CD4-positive, alpha-beta T cell treated with Interferon alpha-2 for 1 hour (primary cell): ENCODE measurements around the gene DSTN.
A peak's percentile ranks its signal among the peaks of the same experiment; 100 is the strongest.

Experiments used
- DNase-seq, 2 donors: peaks; one replicate each; pipeline ENCODE4 v3.0.0-alpha.2; 2020 to 2022

DSTN gene

GRCh38 chr20:17569616-17570346 is at the start of gene DSTN:
DSTN (plus strand) TSS chr20:17570075; CDS start chr20:17570209, 134 bp downstream.
- DNase-seq = peak; percentile 86 to 89

DNA sequence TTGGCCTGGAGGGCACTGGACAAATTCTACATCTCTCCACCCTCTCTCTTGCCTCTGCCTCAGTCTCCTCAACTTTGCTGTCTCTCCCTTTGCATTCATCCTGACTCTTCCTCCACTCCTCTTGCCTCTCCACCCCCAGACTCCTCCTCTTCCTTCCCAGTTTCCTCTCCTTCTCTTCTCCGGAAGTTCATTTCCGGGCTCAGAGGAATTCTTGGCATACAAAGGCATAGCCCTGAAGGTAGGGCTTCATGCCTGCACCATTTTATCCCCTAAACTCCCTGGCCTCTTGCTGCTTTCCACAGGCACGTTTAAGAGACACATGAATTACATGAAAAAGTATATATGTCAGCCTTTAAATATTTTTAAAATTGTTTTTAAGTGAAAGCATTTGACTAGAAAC is 49.3 kb upstream of the DSTN start:
- DNase-seq = no peak

DNA sequence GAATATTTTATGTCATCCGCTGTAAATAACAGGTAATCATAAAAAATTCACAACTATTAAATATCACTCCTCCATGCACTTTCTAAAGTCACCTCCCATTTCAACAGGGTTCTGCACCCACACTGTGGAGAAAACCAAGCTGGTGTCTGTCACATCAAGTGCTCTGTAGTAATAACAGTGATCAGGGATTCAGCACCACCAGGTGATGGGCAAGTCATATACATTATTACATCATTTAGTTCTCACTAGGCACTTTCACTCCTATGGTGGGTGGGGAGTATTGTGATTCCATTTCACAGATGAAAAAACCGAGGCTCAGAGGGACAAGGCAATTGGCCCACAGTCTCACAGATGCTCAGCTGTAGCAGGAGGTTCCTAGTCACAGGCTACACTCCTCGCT is 47.3 kb upstream of the DSTN start:
- DNase-seq = no peak

- no peak for DNase-seq
Measured at GRCh38 chr20:17523326-17523725, 46.5 kb upstream of the DSTN start.

DNA sequence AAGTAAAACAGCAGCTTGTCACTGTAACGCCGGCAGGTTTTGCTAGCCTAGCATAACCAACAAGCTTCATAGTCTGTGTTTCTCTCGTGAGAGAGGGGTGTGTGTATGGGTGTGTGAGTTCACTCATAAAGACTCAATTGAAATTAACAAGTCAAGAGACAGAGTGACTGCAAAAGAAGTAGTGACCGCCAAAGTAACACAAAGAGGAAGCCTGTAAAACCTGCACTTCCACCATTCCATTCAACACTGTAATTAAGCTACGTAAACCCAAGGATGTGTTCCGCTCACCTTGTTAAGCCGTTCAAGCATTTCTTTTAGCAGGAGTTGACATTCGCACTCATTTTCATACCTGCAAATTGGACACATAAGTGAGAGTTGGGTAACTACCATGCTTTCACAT is 45.3 kb upstream of the DSTN start:
- no peak for DNase-seq

- DNase-seq = no peak
Measured at GRCh38 chr20:17525132-17525531, 44.7 kb upstream of the DSTN start.

- DNase-seq = peak in 1 of 2 donors; percentile 48
Measured at GRCh38 chr20:17525650-17526049, 44.2 kb upstream of the DSTN start.

DNA sequence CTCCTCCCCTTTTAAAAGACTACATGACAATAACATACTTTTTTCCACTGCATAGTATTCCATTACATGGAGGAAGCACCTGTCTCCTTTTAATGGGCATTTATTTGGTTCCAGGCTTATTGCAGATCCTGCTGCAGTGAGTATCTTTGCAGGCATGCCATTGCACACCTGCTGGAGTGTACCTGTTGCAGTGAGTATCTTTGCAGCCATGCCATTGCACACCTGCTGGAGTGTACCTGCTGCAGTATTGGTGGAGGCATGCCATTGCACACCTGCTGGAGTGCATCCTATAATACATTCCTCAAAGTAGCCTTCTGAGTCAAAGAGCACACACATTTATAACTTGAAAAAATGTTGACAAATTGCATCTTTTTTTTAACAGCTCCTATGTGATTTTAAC is 40.3 kb upstream of the DSTN start:
- DNase-seq = no peak

DNA sequence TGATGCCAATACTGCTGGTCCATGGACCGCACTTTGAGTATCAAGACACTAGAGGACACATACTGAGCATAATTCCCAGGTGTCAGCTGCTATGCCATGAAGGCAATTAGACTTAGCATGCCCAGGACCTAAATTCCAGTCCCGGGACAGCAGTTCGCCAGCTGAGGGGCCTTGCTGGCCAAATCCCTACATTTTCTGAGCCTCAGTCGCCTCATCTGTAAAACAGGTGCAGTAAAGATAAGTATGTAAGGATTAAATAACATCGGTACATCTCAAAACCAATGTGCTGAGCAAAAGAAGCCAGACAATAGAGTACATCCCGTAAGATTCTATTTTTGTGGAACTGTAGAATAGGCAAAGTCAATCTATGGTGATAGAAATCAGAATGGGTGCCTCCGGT is 39.7 kb upstream of the DSTN start:
- no peak for DNase-seq

GRCh38 chr20:17530716-17531664 is 38.9 kb upstream of the DSTN start, which contains the start of gene BFSP1:
BFSP1 (minus strand) TSS chr20:17531379; CDS start chr20:17531329, 50 bp downstream.
- DNase-seq = peak; percentile 25 to 46

DNA sequence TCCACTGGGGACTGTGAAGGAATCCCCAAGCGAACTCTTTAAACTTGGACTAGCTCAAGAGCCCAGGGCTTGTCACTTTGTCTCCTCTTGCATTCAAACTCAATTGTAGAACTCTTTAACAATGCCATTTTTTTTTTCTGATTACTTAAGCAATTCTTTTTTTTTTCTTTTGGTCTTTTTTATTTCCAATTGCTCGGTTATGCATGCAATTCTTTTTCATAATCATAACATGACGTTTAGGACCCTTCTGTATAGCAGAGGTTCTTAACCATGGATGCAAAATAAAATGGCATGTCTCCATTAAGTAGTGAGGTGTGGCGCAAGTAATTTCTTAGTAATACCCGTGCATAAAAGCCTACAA is 38.2 kb upstream of the DSTN start:
- no peak for DNase-seq

- DNase-seq = peak in 1 of 2 donors; percentile 34
Measured at GRCh38 chr20:17533396-17533795, 36.5 kb upstream of the DSTN start.

DNA sequence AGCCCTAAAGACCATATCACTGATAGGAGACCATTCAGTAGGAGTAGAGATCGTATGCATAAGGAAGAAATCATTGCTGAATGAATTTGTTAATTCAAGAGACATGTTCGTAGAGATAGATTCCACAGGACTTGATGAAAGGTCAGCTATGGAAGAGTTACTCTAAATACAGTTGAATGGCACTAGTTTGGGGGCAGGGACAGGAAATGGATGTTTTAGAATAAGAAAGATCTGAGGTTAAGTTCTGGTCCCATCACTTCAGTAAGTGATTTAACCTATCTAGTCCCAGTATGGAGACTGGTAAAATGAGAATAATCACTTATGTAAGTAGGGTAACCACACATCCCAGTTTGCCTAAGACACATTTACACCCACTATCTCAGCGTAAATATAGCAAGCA is 35.8 kb upstream of the DSTN start:
- DNase-seq = no peak

GRCh38 chr20:17536944-17537444 is 32.9 kb upstream of the DSTN start:
- peak; percentile 67 to 81 for DNase-seq

- DNase-seq = no peak
Measured at GRCh38 chr20:17537959-17538358, 31.9 kb upstream of the DSTN start.

DNA sequence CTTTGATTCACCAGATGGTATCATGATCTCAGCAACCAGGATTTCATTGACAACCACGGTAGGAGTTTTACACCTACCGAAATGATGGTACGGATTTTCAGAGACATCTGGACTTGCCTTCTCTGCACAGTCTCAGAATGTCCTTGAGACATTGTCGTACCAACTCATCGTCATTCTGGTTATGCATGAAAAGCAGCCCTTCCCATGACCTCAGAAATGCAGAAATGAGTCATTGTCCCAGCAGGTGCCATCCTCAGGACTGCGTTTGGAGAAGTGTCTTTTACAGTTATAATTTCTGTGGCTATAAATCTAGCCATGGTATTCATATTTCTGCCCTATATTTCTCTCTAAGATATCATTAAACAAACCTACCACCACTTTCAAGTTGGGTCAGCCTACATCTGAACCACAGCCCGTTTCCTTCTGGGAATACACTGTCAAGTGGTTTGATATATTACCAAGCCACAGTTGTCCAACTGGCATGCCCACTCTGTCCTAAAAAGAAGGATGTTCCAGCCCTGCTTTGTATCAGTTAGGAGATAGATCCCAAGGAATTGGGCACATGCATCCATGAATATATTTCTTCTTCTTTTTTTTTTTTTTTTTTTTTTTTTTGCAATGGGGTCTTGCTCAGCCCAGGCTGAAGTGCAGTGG is 31.2 kb upstream of the DSTN start:
- DNase-seq = no peak

GRCh38 chr20:17541596-17541995 is 28.3 kb upstream of the DSTN start:
- no peak for DNase-seq

- DNase-seq = no peak
Measured at GRCh38 chr20:17541996-17542395, 27.9 kb upstream of the DSTN start.

- DNase-seq = no peak
Measured at GRCh38 chr20:17542481-17542880, 27.4 kb upstream of the DSTN start.

DNA sequence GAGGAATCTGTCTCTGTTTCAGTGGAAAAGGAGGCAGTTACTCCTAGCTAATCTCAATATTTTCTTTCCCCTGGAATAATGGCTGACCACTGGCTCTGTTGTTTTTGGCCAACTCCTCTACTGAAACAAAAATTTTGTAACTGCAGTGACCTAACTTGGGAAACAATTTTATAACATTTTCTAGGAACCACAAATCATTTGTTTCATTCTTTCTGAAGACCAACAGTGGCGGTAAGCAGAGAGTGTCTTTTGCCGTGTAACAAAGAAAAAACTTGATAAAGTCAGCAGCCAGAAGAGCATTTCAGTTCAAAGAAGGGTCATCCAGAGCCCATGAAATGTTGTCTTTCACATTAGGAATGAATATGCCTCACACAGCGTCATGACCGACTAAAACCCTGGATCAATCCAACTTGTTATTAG is 26.9 kb upstream of the DSTN start:
- no peak for DNase-seq

DNA sequence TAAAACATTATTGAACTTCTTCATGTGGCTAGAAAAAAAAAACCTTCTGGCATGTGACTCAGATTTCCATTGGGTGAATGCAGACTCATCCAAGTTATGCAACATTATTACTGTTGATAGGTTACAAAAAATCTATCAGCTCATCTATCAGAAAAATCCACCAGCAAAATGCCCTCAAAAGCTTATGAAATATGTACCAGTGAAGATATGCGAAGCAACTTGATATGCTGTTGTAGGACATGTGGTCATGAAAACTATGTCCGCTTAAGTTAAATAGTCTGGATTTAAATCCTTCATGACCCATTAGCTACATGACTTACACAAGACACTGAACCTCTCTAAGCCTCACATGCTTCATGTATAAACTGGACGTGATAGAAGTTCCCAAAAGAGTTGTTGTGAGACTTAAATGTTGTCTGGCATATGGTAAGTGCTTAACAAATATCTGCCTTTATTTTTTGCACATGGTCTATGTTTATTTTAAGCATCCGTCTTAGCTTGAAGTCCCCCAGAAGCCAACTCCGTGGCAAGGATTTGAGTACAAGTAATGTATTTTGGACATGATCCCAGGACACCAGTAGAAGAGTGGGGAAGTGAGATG is 26.2 kb upstream of the DSTN start:
- DNase-seq = no peak

DNA sequence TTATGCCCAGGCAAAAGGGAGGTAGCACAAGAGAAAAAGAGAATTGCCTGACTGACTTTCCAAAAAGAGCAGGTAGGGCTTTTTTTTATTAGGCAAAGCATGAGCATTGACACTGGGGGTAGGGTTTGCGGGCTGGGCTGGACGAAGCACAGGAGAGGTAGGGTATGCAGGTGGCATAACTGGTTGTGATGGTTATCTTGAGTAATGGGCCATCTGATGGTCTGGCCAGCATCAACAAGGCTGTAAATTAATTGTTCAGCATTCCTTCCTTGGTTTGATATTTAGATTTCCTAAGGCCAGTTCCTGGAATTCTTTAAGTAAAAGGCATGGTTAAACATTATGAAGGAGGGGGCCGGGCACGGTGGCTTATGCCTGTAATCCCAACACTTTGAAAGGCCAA is 24.7 kb upstream of the DSTN start:
- DNase-seq = no peak

DNA sequence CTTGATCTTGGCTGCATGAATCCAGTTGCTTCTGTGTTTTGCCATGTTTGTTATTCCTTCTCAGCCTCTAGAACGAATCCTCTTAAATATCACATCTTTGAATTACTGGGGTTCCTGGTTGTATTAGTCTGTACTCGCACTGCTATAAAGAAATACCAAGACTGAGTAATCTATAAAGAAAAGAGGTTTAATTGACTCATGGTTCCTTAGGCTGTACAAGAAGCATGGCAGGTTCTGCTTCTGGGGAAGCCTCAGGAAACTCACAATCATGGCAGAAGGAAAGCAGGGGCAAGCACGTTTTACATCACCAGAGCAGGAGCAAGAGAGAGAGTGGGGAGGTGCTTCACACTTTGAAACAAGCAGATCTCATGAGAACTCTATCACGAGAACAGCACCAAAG is 20.7 kb upstream of the DSTN start:
- DNase-seq = no peak
